ENCODE measurements around the gene LAMA2. TPM values are rescaled to one million over a fixed set of nuclear protein-coding genes. Genes with fewer than 3 reads are reported as not detected.

LAMA2 gene
- total RNA-seq, 1 experiment from 2014 or later: 4.2 TPM

GRCh38 chr6:129206821-129207220 is 323.9 kb downstream of the LAMA2 start:
- no peak overlapping the region for H4K5ac ChIP-seq (ENCODE audit: insufficient read length, low read depth, low read length)
- H4K8ac ChIP-seq (replicated peaks; ENCODE audit: insufficient read length, low read depth, low read length): no peak overlapping the region
- H2AFZ ChIP-seq (ENCODE audit: low read length): no peak overlapping the region
- H2BK120ac ChIP-seq (ENCODE audit: low read depth, low read length, poor library complexity, severe bottlenecking): no peak overlapping the region
- no peak overlapping the region for H3T11ph ChIP-seq (ENCODE audit: low read length)
- H3K23me2 ChIP-seq (ENCODE audit: insufficient read length, low read depth, low read length, poor library complexity, severe bottlenecking): no peaks in the 10 kb centered on the region
- H3K14ac ChIP-seq (ENCODE audit: insufficient read depth, low read length): no peak overlapping the region
- H3K23ac ChIP-seq (ENCODE audit: insufficient read length, low read depth, low read length): no peak overlapping the region
- no peaks in the 10 kb centered on the region for H3K27me3 ChIP-seq (ENCODE audit: insufficient read depth, low read length)
- DNase-seq: no peak
- H2BK5ac ChIP-seq (ENCODE audit: insufficient read length, low read length): no peak overlapping the region
- no peak overlapping the region for H3K9ac ChIP-seq (ENCODE audit: extremely low read depth, insufficient read length, low read length)
- H2BK12ac ChIP-seq (ENCODE audit: insufficient read length, low read depth, low read length): no peak overlapping the region
- no peaks in the 10 kb centered on the region for H3K36me3 Mint-ChIP-seq (ENCODE audit: insufficient read depth in 1 of 3, low read depth in 3 of 3)
- TF ChIP-seq CTCF (conservative IDR thresholded peaks at IDR 0.05): no peak
- H3K27me3 Mint-ChIP-seq (ENCODE audit: low read depth): no peaks in the 10 kb centered on the region
- no peak overlapping the region for H3K27ac Mint-ChIP-seq
- H3K56ac ChIP-seq (ENCODE audit: insufficient read length, low read depth, low read length): no peak overlapping the region
- H3K79me1 ChIP-seq (ENCODE audit: insufficient read depth, low read depth, low read length, poor library complexity, severe bottlenecking): no peaks in the 10 kb centered on the region
- no peak overlapping the region for H3K18ac ChIP-seq (ENCODE audit: insufficient read length, low read depth, low read length)
- H2AK5ac ChIP-seq (ENCODE audit: insufficient read length, low read length): no peak overlapping the region
- no peak overlapping the region for H2BK15ac ChIP-seq (ENCODE audit: low read depth, low read length)
- no peak overlapping the region for H4K91ac ChIP-seq (ENCODE audit: insufficient read length, low read depth, low read length)
- peaks cover 3% of the 10 kb centered on the region in 2 experiments; a peak in 3 of 4 replicates for H3K4me1 Mint-ChIP-seq
- no peaks in the 10 kb centered on the region for H3K9me3 Mint-ChIP-seq
- no peak overlapping the region for H2BK20ac ChIP-seq (ENCODE audit: low read depth, low read length, poor library complexity, severe bottlenecking)
- no peak overlapping the region for H3K4ac ChIP-seq (ENCODE audit: low read depth, low read length)
- no peaks in the 10 kb centered on the region for H3K79me2 ChIP-seq (ENCODE audit: insufficient read depth, low read length)
- H3K4me2 ChIP-seq (ENCODE audit: insufficient read depth, insufficient read length, low read length): no peak overlapping the region
- H3K4me3 Mint-ChIP-seq: no peak overlapping the region
- H3K4me1 ChIP-seq (ENCODE audit: insufficient read depth, low read length): no peaks in the 10 kb centered on the region
- H4K20me1 ChIP-seq (ENCODE audit: control insufficient read depth, insufficient read depth, insufficient read length): no peaks in the 10 kb centered on the region
- no peaks in the 10 kb centered on the region for H3K9me3 ChIP-seq (ENCODE audit: control insufficient read depth, low read depth, low read length)
- no peak overlapping the region for H3K27ac ChIP-seq (ENCODE audit: insufficient read length, low read depth, low read length)
- no CpG with 5 or more reads among the region's 5 CpGs for WGBS (ENCODE audit: extremely low coverage, insufficient read length, low lambda C conversion rate)
